ENCODE measurements around the gene ADGRL4. TPM values are rescaled to one million over a fixed set of nuclear protein-coding genes. Genes with fewer than 3 reads are reported as not detected.

ADGRL4 gene
- total and polyA plus RNA-seq, 11 donors, result 9.0 to 41.1 (median 17.7) TPM

GRCh38 chr1:78894811-78895210 is 111.7 kb downstream of the ADGRL4 start:
- no peaks in the 10 kb centered on the region for H3K4me1 ChIP-seq
- H3K27ac ChIP-seq, result no peak overlapping the region
- intact Hi-C loops (cut with DNase I), result no loop called here
- H3K27me3 ChIP-seq, result no peaks in the 10 kb centered on the region
- peaks cover 0 to 16% (median 0%) of the 10 kb centered on the region in 9 donors for H3K36me3 ChIP-seq
- no peak overlapping the region for H3K4me3 ChIP-seq
- 86 to 94% (median 89%) methylated on average over 2 of the region's 2 CpGs for WGBS, 4 donors
- DNase-seq (no peak), ATAC-seq (no peak)
- H3K9me3 ChIP-seq, result no peaks in the 10 kb centered on the region
- TF ChIP-seq CTCF (IDR thresholded peaks at IDR 0.05), result no peak
- no peak for TF ChIP-seq POLR2A (IDR thresholded peaks at IDR 0.05)

GRCh38 chr1:78892260-78892840 is 114.2 kb downstream of the ADGRL4 start:
- Histone ChIP-seq H3K27me3 (no peaks in the 10 kb centered on the region), H3K36me3 (peaks cover 0 to 20% (median 0%) of the 10 kb centered on the region in 9 donors), H3K27ac (no peak overlapping the region), H3K9me3 (no peaks in the 10 kb centered on the region), H3K4me3 (no peak overlapping the region), H3K4me1 (no peaks in the 10 kb centered on the region)
- ATAC-seq, result no peak
- TF ChIP-seq POLR2A (IDR thresholded peaks at IDR 0.05) (no peak), CTCF (IDR thresholded peaks at IDR 0.05) (no peak)
- intact Hi-C loops (cut with DNase I), result no loop called here
- DNase-seq, result no peak
- WGBS, 4 donors, result 96 to 98% (median 97%) methylated on average over 3 of the region's 3 CpGs

- Histone ChIP-seq H3K9me3 (no peaks in the 10 kb centered on the region), H3K36me3 (peaks cover 0 to 20% (median 0%) of the 10 kb centered on the region in 9 donors), H3K4me1 (peaks cover 0 to 7% (median 0%) of the 10 kb centered on the region in 12 donors), H3K4me3 (no peak overlapping the region), H3K27ac (no peak overlapping the region), H3K27me3 (no peaks in the 10 kb centered on the region)
- no peak for DNase-seq
- WGBS, 4 donors, result 97 to 99% (median 98%) methylated on average over 2 of the region's 2 CpGs
- intact Hi-C loops (cut with DNase I), result no loop called here
- TF ChIP-seq CTCF (IDR thresholded peaks at IDR 0.05) (no peak), POLR2A (IDR thresholded peaks at IDR 0.05) (no peak)
- no peak for ATAC-seq
Measured at GRCh38 chr1:78887458-78887857, 119.1 kb downstream of the ADGRL4 start.

- 31 to 46% (median 41%) methylated on average over 6 of the region's 6 CpGs for WGBS, 4 donors
- DNase-seq (no peak), ATAC-seq (no peak)
- peaks cover 0 to 5% (median 0%) of the 10 kb centered on the region in 9 donors for H3K36me3 ChIP-seq
- peaks cover 0 to 7% (median 0%) of the 10 kb centered on the region in 12 donors for H3K4me1 ChIP-seq
- H3K27me3 ChIP-seq, result no peaks in the 10 kb centered on the region
- no peaks in the 10 kb centered on the region for H3K9me3 ChIP-seq
- H3K27ac ChIP-seq, result no peak overlapping the region
- no peak overlapping the region for H3K4me3 ChIP-seq
- no peak for TF ChIP-seq POLR2A (IDR thresholded peaks at IDR 0.05)
- intact Hi-C loops (cut with DNase I), result no loop called here
Measured at GRCh38 chr1:78884685-78885452, 121.7 kb downstream of the ADGRL4 start.
